ENCODE results near the gene N4BP2.

Gene N4BP2

GRCh38 chr4:40164459-40164858 is 107.8 kb downstream of the N4BP2 start:
- DNase-seq: no peak

DNA sequence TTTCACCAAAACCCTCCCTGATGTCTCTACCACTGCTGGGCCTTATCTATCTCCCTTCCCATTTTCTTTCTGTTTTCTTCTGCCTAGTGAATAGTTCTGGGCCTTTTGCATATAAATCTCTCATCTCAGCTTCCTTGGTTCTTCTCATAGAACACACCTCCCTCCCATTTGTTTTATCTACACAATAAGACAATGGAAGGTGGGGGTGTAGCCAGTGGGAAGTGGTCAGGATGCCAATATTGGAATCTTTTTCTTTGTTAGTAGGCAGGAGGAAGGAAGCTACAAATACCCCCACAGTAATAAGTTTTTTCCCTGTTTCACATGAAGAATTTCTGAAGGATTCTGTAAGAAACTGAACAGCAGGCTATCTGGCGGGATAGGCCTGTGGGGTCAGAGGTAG is 109.3 kb downstream of the N4BP2 start:
- no peak for DNase-seq

GRCh38 chr4:40168070-40168469 is 111.4 kb downstream of the N4BP2 start:
- DNase-seq: no peak

- no peak for DNase-seq
Observed at GRCh38 chr4:40170588-40170987, 113.9 kb downstream of the N4BP2 start.

DNA sequence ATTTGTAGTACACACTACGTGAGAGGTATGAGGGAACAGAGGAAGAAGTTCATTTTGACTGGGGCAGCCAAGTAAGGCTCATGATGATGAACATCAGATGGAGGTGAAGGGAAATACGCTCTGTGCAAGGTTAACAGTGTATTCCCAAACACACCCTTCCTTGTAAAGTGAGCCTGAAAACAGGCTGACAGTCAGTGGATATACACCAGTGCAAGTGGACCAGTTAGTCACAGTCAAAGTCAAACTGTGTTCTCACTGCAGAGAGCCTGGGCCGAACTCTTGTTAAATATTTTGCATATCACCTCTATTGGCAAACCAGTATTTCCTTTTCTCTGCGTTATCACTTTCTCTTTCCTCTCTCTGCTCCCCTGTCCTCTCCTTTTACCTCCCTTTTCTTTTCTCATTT is 116.8 kb downstream of the N4BP2 start:
- DNase-seq: no peak

- no peak for DNase-seq
Observed at GRCh38 chr4:40176602-40177001, 120.0 kb downstream of the N4BP2 start.

GRCh38 chr4:40177591-40177990 is 120.9 kb downstream of the N4BP2 start:
- no peak for DNase-seq

DNA sequence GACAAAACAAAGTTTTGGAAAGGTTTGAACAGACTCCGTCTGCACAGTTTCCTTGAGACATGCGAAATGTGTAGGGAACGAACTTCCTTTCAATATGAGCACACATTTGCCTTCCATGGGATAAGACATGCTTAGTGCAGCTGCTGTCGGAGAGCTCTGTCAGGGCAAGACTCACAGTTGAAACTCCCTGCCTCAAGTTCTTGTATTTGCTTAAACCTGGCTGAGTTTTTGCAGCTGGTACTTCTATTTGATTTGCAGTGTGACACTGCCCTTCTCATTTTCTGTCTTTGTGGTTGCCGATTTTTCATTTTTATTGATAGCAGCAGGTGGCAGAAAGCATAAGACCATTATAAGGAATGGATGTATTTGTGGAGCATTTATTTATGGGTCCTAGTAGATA is 122.0 kb downstream of the N4BP2 start:
- no peak for DNase-seq

- DNase-seq: no peak
Observed at GRCh38 chr4:40179360-40179759, 122.7 kb downstream of the N4BP2 start.

DNA sequence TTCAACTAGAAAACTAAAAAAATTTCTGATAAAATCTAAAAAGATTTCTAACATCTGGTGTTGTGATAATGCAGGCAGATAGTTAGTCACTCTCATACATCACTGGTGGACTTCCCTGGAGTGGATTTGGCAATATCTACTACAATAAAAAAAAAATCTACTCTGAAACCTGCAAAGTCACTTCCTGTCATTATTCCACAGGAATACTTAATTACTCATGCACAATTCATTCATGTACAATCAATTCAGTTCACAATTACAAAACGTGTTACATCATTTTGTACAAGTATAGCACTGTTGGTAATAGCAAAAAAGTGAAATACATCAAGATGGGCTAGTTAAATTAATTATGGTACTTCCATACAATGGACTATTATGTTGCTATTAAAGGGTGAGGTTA is 123.7 kb downstream of the N4BP2 start:
- DNase-seq: no peak

- DNase-seq: no peak
Observed at GRCh38 chr4:40182001-40182400, 125.4 kb downstream of the N4BP2 start.

GRCh38 chr4:40182954-40183353 is 126.3 kb downstream of the N4BP2 start:
- no peak for DNase-seq

GRCh38 chr4:40183615-40184411 is 127.2 kb downstream of the N4BP2 start:
- DNase-seq: no peak

GRCh38 chr4:40185830-40186664 is 129.4 kb downstream of the N4BP2 start:
- no peak for DNase-seq

- DNase-seq: no peak
Observed at GRCh38 chr4:40186665-40187014, 130.0 kb downstream of the N4BP2 start.

DNA sequence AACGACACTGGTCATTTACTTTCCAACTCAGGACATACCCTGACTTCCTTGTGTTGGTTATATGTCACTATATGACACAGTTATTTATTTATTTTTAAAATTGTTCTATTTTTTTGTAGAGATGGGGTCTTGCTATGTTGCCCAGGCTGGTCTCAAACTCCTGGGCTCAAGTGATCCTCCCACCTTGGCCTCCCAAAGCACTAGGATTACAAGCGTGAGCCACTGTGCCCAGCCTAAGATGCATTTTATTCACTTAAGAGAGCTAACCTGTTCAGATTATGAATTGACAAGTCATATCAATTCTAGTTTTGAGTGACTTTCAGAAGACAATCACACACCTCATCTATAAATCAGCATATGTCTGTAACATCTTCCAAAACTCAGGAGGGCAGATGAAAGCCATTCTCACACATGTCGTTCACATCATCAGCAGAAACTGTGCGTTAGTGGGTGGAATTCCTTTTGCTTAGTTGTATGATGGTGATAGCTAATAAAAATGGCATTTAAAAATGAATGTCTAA is 130.8 kb downstream of the N4BP2 start:
- DNase-seq: no peak

GRCh38 chr4:40190019-40190418 is 133.4 kb downstream of the N4BP2 start:
- DNase-seq: no peak

- DNase-seq: no peak
Observed at GRCh38 chr4:40190465-40190864, 133.8 kb downstream of the N4BP2 start.

DNA sequence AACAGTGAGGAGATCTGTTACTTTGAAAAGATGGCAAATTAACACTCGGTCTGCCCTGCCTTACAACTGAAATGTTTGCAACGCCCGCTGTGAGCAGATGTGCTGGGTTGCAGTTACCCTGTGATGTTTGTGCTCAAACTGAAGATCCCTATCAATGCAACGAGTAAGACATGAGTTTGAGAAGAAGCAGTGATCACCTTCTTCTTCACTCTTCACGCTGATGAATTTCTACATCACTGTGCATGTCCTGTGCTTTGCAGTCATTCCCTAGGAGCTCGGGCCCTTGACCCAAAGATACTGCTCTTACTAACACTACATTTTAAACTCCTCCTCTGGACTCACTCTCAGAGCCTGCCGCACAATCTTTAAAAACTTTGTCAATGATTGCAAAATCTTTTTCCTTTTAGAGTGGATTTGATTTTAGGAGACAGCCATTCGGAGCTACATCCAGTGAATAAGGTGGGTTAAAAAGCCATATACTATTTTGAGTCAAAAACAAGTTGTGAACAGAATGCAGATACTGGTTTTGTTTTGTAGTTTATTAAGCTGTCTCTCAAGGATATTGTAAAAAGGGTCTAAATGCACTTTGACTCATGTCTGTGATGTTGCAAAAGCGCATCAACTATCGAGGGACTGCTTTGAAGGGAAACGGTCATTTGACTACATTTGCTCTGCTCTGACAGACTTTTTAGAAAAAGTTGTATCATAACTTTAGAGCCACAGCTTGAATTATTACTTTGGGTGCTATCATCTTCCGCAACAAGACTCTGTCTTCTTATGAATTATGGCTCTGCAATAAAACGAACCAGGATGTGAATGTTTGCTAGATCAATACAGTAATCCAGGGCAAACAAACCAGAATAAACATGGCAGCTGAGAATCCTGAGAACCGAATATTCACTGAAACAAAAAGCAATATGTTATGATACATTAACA is 134.5 kb downstream of the N4BP2 start:
- DNase-seq: no peak

DNA sequence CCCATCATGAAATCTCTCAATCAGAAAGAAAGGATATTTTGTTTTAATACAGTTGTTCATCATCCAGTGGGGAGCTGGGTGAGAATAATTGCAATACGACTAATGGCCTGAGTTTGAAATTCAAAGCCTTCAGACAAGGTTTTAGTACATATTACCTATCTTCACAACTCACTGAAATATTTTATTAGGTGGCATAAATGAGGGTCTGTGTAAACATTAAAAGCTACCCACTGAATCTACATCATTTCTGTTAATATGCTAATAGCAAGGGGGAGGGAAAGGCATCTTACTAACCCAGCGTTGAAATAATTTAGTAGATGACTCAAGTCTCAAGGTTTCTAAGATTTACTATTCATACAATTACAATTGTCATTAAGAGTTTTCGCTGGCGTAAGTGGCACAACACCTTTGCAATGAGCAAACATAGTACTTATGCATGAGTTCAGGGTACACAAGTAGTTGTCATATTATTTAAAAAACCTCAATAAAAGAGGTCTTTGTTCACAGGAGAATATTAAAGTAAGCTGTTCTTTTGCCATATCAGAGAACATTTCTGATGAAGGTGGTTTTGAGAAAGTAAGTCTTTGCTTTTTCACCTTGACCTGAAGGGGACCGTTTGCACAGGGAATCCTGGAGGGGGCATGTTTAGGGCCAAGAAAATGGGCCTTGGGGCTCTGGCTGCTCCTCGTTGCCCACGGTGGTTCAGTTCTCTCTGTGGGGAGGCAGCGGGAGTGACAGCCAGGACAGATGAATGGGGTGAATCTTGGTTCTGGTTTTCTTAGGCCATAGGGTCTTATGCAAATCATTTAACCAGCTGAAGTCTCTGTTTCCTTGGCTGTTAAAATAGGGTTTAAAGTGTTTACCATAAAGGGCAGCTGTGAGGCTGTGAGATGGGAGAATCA is 135.7 kb downstream of the N4BP2 start:
- DNase-seq: no peak

- DNase-seq: no peak
Observed at GRCh38 chr4:40193016-40193571, 136.4 kb downstream of the N4BP2 start.

DNA sequence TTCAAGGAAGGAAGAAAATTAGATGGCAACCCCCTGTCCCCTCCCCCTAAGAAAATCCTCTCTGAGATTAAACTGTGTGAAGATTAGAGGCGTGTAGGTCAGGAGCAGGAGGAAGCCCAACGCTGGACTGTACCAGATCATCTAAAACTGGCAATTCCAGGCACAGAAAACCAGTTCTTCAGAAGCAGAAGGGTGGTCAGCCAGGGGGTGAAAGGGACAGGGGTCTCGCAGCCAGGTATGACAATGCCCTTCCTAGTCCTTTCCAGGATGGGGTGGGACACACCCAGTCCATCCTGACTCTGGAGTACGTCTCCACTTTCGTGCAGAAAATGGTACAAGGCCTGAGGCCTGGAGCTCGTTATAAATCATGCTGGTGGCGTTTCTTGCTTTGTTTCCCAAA is 136.9 kb downstream of the N4BP2 start:
- DNase-seq: no peak
